Activated CD4-positive, alpha-beta T cell treated with anti-CD3 and anti-CD28 coated beads, Interleukin-2, amount 50 U/mL, for 16 hours (primary cell): ENCODE results near the gene MAP4K3.
"Not testable (repeated sequence)": the region's sequence is repeated elsewhere in the genome, so short reads cannot be mapped to it uniquely, and the experiment has no call there.

Experiments
- DNase-seq: peaks from one replicate; pipeline ENCODE4 v3.0.0-alpha.2; 2020

Gene MAP4K3

GRCh38 chr2:39290433-39290832 lies 146.7 kb downstream of the MAP4K3 start:
- DNase-seq: no peak

GRCh38 chr2:39289609-39290008 lies 147.5 kb downstream of the MAP4K3 start:
- no peak for DNase-seq

- DNase-seq: no peak
Measured at GRCh38 chr2:39283561-39283960, 153.5 kb downstream of the MAP4K3 start.

- DNase-seq: no peak
Measured at GRCh38 chr2:39281391-39281790, 155.7 kb downstream of the MAP4K3 start.

GRCh38 chr2:39275016-39275415 lies 162.1 kb downstream of the MAP4K3 start:
- DNase-seq: no peak

- no peak for DNase-seq
Measured at GRCh38 chr2:39269941-39270340, 167.1 kb downstream of the MAP4K3 start.

GRCh38 chr2:39266916-39267434 lies 170.1 kb downstream of the MAP4K3 start:
- DNase-seq: no peak

GRCh38 chr2:39266139-39266805 lies 170.8 kb downstream of the MAP4K3 start:
- peak; percentile 76 for DNase-seq

- no peak for DNase-seq
Measured at GRCh38 chr2:39265315-39265714, 171.8 kb downstream of the MAP4K3 start.

GRCh38 chr2:39264733-39265132 lies 172.4 kb downstream of the MAP4K3 start:
- no peak for DNase-seq

GRCh38 chr2:39260087-39260486 lies 177.0 kb downstream of the MAP4K3 start:
- DNase-seq: no peak

- no peak for DNase-seq
Measured at GRCh38 chr2:39256040-39256439, 181.0 kb downstream of the MAP4K3 start.

- no peak for DNase-seq
Measured at GRCh38 chr2:39252888-39253518, 184.1 kb downstream of the MAP4K3 start.

GRCh38 chr2:39247512-39248043 lies 189.5 kb downstream of the MAP4K3 start:
- no peak for DNase-seq

GRCh38 chr2:39246382-39246980 lies 190.6 kb downstream of the MAP4K3 start:
- no peak for DNase-seq

- peak; percentile 30 for DNase-seq
Measured at GRCh38 chr2:39244963-39245625, 192.0 kb downstream of the MAP4K3 start.

- DNase-seq: not testable (repeated sequence)
Measured at GRCh38 chr2:39244241-39244862, 192.7 kb downstream of the MAP4K3 start.

- DNase-seq: no peak
Measured at GRCh38 chr2:39243469-39244123, 193.5 kb downstream of the MAP4K3 start, which contains the start of gene CDKL4. TSS of gene CDKL4 (minus strand) at chr2:39243970.

GRCh38 chr2:39241588-39241987 lies 195.5 kb downstream of the MAP4K3 start:
- DNase-seq: no peak

GRCh38 chr2:39240758-39241157 lies 196.3 kb downstream of the MAP4K3 start:
- no peak for DNase-seq

GRCh38 chr2:39234754-39235153 lies 202.3 kb downstream of the MAP4K3 start:
- no peak for DNase-seq

- DNase-seq: no peak
Measured at GRCh38 chr2:39232141-39232540, 204.9 kb downstream of the MAP4K3 start.
